AG09319 (cell line): ENCODE results near the gene NFATC1.

Experiments used
- DNase-seq: peaks from one replicate; pipeline ENCODE4 v3.0.0-alpha.2; 2010; ENCODE audit warnings: low read depth; ENCODE audit errors: extremely low read depth
- CTCF ChIP-seq: IDR thresholded peaks from 2 replicates; pipeline ENCODE4 v1.5.1; 2011; ENCODE audit warnings: low read depth, mild to moderate bottlenecking, inconsistent platforms, low read length, moderate library complexity

The NFATC1 gene

GRCh38 chr18:79529991-79530390, 134.3 kb downstream of the NFATC1 start:
- DNase-seq, result no peak

GRCh38 chr18:79530821-79531220, 135.1 kb downstream of the NFATC1 start:
- TF ChIP-seq CTCF, result no peak
- DNase-seq, result no peak

More at GRCh38 chr18:79529991-79530390, 134.3 kb downstream of the NFATC1 start:
- TF ChIP-seq CTCF, result no peak

- TF ChIP-seq CTCF, result no peak
- no peak for DNase-seq
These were observed 135.7 kb downstream of the NFATC1 start for GRCh38 chr18:79531386-79531785.

GRCh38 chr18:79531926-79532312, 136.2 kb downstream of the NFATC1 start:
- no peak for DNase-seq
- no peak for TF ChIP-seq CTCF

DNA sequence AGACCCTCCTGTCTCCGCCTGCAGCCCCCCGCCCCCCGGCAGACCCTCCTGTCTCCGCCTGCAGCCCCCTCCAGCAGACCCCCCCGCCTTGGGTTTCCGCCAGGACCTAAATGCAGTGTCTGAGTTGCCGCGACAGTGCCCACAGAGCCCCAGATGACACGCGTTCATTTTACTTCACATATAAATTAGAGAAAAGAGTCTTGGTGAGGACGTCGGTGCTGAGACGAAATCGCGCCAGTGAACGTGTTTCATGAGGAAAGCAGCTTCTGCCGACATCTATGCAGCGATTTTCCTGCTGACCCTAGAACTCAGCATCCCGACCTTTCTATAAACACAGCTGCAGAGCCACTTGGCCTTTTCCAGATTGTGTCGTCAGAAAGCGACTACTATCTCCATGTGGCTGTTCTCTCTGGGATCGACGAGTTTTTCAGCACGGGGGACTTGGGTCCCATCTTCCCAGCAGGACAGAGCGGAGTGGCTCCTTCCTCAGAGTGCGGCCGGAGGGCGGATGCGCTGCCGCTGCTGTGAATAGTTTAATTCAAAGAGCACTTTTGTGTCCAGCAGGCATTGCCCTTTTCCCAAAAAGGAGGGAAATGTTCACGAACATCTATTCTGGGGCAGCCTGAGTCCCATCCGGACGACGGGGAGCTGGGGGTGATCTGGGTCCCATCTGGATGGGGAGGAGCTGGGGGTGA, 136.7 kb downstream of the NFATC1 start:
- no peak for DNase-seq
- TF ChIP-seq CTCF, result no peak

GRCh38 chr18:79533146-79533545, 137.4 kb downstream of the NFATC1 start:
- no peak for TF ChIP-seq CTCF
- DNase-seq, result no peak

GRCh38 chr18:79533591-79533990, 137.9 kb downstream of the NFATC1 start:
- TF ChIP-seq CTCF, result no peak
- no peak for DNase-seq
